Gastrocnemius medialis (tissue), 4 donors: ENCODE results near the gene EHD4.

Experiments
- CTCF ChIP-seq, 5 experiments: fragments of 450-650 bp in 3 of 5; fragments of 200-600 bp in 2 of 5; sonication (generic) in 2 of 5; IDR thresholded peaks in 4 of 5; conservative IDR thresholded peaks in 1 of 5; 1 replicate in 4 of 5; 2 replicates in 1 of 5; pipeline ENCODE4 v1.5.1; 2016 to 2019; ENCODE audit warnings: antibody characterized with exemption in 5 of 5, mild to moderate bottlenecking in 3 of 5, moderate library complexity in 3 of 5
- POLR2A ChIP-seq, 2 donors: fragments of 450-650 bp; IDR thresholded peaks; one replicate each; pipeline ENCODE4 v1.6.1; 2017; ENCODE audit warnings: antibody characterized with exemption in 2 of 2, mild to moderate bottlenecking in 2 of 2, moderate library complexity in 2 of 2

GRCh38 chr15:41876689-41877088 lies 95.7 kb downstream of the EHD4 start:
- TF ChIP-seq CTCF (IDR thresholded peaks at IDR 0.05 in 4 of 5, conservative IDR thresholded peaks at IDR 0.05 in 1 of 5) (no peak), POLR2A (IDR thresholded peaks at IDR 0.05) (no peak)
